NCI-H82 (cell line): Measurements from ENCODE around the gene BABAM2.

ENCODE experiments used
- DNase-seq: peaks from one replicate; lab custom pipeline; 2025; lab: John Stamatoyannopoulos, UW

The BABAM2 gene

GRCh38 chr2:28206762-28207161 is 316.2 kb downstream of the BABAM2 start:
- DNase-seq, result no peak

GRCh38 chr2:28209261-28209691 is 318.7 kb downstream of the BABAM2 start:
- DNase-seq, result no peak

GRCh38 chr2:28209864-28210263 is 319.3 kb downstream of the BABAM2 start:
- no peak for DNase-seq

DNA sequence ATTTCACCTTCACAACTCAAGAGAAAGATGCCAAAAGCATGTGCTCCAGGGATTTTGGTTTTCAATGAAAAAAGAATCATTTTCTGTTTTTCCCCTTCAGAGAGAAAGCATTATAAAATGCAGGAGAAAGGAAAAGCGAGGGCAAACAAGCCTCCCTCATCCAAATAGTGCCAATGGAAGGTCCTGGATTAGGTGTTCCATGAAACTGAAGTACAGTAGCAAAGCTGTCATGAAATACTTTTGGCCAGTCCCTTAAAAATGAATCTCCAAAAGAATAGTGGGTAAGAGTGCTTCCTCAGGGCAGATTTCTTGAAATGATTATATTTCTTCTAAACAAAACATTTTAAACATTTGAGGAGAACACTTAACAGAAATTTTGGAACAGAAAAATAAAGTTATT is 320.0 kb downstream of the BABAM2 start:
- DNase-seq, result no peak

- no peak for DNase-seq
Observed at GRCh38 chr2:28216331-28216730, 325.8 kb downstream of the BABAM2 start.

GRCh38 chr2:28217042-28217740 is 326.7 kb downstream of the BABAM2 start:
- no peak for DNase-seq

GRCh38 chr2:28219138-28219537 is 328.6 kb downstream of the BABAM2 start:
- DNase-seq, result no peak

DNA sequence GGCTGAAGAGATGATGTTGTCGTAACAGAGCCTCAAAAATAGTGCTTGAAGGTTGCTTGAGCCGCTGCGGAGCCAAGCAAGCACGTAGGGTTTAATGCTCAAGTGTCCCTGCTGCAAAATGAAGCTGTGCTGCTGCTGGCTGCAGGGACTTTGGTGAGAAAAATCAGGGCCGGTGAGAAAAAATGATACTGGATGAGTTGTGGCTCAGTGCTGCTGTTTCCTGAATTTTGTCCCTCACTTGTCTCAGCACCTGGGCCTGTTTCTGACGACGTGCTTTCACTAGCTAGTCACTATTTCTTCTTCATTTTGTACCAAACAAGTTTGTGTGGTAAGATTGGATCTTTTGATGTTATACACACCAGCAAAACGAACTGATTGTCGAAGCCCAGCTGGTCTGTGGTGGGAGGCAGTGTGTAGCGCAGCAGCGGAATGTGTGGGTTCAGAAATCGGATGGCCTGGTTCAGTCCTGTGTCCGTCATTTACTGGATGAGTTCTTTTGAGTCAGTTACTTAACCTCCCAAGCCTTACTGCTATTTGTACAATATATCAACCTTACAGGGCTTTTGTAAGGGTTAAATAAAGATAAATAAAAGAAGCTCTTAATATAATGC is 329.3 kb downstream of the BABAM2 start:
- DNase-seq, result no peak

GRCh38 chr2:28224648-28225472 is 334.3 kb downstream of the BABAM2 start:
- no peak for DNase-seq

- no peak for DNase-seq
Observed at GRCh38 chr2:28225473-28226080, 335.0 kb downstream of the BABAM2 start.

GRCh38 chr2:28226558-28226957 is 336.0 kb downstream of the BABAM2 start:
- no peak for DNase-seq

DNA sequence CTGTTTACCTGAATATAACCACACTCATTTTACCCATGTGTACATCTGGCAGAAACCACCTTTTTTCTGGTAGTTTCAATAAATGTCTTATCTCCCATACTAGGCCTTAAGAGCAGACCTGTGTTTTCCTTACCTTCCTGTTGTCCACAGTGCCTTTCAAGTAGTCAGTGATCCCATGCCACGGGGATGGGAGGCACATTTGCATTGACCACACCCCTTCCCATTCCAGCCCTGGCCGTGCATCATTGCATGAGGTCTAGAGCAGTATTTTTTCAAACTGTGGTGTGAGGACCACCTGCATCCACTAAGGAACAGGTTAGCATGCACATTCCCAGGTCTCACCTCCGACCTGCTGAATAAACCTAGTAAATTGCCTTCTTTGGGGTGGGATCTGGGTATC is 337.0 kb downstream of the BABAM2 start:
- no peak for DNase-seq

GRCh38 chr2:28228434-28228995 is 338.0 kb downstream of the BABAM2 start:
- DNase-seq, result peak; percentile 19

- DNase-seq, result no peak
Observed at GRCh38 chr2:28231110-28231631, 340.6 kb downstream of the BABAM2 start.

DNA sequence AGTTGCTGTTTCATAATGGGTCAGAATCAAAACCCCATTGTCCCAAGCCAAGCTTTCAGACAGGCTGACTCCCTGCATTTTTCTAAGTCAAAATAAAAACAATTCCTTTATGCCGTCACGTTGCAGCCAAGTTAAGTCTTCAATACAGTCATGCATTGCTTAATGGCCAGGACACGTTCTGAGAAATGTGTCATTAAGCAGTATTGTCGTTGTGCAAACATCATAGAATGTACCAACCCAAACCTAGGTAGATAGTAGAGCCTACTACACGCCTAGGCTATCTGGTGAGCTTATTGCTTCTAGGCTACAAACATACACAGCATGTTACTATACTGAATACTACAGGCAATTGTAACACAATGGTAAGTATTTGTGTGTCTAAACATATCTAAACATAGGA is 341.8 kb downstream of the BABAM2 start:
- no peak for DNase-seq

DNA sequence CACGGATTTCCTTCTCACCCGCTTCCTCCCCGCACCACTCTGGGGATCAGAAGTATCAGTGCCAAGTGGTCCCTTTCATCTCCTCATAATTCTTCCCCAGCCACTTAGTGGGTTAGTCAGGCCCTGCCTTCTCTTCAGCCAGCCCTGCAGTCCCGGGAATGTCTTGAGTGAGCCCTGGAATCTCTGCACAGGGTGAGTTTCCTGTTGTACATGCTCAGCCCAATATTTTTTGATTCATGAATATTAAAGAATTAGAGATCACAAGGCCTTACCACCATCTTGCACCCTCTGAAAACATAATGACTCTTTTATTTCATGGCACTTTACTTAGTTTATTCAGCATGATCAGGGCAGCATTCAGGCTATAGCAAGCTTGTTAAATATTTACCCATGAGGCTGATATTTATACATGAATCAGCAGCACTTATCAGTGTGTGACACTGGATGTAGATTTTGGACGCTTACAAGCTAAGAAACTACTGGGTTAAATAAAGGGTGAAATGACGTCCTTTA is 342.7 kb downstream of the BABAM2 start:
- no peak for DNase-seq

DNA sequence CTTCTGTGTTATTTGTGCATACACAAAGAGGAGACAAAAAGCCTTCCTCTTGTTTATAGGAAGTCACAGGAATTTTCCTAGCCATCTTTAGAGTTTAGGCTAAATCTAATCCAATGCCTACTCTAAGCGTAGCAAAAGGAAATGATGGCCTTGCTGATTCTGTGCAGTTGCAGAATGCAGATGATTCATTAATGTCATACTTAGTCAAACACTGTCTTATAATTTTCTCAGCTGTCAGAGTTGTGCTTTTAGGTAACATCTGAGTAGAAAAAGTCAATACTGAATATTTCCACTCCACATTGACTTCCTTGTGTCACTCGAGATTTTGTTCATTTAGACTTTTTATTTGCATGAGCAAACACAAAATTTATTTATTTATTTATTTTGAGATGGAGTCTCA is 344.3 kb downstream of the BABAM2 start:
- no peak for DNase-seq

- DNase-seq, result no peak
Observed at GRCh38 chr2:28239207-28239606, 348.7 kb downstream of the BABAM2 start.

DNA sequence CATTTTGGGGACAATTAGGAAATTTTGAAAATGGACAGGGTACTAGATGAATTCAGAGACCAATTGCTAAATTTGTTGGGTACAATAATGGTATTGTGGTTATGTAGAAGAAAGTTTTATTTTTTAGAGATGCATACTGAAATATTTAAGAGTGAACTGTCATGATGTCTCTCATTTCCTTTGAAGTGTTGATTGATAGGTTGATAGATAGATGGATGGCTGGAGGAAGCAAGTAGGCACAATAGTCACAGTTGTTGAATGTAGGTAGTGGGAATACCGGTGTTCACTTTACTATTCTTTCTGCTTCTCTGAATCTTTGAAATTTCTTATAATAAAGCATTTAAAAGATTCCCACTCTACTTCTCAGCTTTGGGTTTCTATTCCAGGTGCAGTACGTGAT is 350.4 kb downstream of the BABAM2 start:
- no peak for DNase-seq

DNA sequence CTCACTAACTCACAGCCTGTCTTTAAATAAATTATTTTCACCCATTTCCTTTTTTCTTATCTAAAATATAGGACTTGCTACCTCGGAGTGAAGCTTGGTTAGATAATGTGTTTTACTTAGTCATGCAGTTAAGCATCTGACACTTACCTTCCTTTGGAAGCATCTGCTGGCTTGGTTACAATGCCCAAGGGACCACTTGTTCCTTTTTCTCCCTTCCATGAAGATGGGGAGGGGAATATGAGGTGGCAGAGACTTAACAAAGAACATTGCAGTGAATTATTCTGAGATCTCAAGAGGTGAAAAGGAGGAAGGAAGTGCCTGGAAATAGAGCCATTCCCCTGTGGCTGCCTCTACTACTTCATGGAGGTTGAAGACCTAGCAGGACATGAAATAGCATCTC is 356.8 kb downstream of the BABAM2 start:
- DNase-seq, result peak; percentile 31

DNA sequence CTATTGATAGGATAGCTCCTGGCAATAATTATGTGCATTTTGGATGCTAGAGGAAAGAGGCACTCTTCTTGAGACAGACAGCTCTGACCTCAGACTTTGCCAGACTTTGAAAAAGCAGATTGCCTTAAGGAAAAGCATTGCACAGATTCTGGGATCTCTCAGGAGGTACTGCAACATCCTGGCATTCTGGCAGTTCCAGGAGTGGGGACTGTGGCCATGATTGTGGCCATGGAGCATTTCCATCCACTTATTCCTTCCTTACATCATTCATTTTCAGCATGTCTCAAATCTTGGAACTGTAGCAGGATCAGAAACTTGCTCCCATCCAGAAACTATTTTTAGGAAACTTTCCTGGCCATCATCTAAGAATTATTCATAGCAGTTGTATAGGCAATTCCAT is 357.2 kb downstream of the BABAM2 start:
- DNase-seq, result no peak

- no peak for DNase-seq
Observed at GRCh38 chr2:28248511-28248910, 358.0 kb downstream of the BABAM2 start.
